ENCODE measurements around the gene PLCB4.
"Not testable (repeated sequence)": the region's sequence is repeated elsewhere in the genome, so short reads cannot be mapped to it uniquely, and the experiment has no call there.

The PLCB4 gene

GRCh38 chr20:9145142-9145541 lies 76.3 kb downstream of the PLCB4 start:
- no peak for DNase-seq

GRCh38 chr20:9146649-9147048 lies 77.8 kb downstream of the PLCB4 start:
- DNase-seq: no peak

GRCh38 chr20:9147547-9148024 lies 78.7 kb downstream of the PLCB4 start:
- DNase-seq: no peak

GRCh38 chr20:9148291-9148690 lies 79.4 kb downstream of the PLCB4 start:
- DNase-seq: no peak

GRCh38 chr20:9149087-9149486 lies 80.2 kb downstream of the PLCB4 start:
- DNase-seq: no peak

GRCh38 chr20:9149796-9150195 lies 80.9 kb downstream of the PLCB4 start:
- no peak for DNase-seq

- no peak for DNase-seq
These were observed 81.8 kb downstream of the PLCB4 start for GRCh38 chr20:9150679-9151078.

- DNase-seq: not testable (repeated sequence)
These were observed 83.3 kb downstream of the PLCB4 start for GRCh38 chr20:9152139-9152538.

- DNase-seq: no peak
These were observed 85.7 kb downstream of the PLCB4 start for GRCh38 chr20:9154464-9155024.

GRCh38 chr20:9156529-9157280 lies 87.8 kb downstream of the PLCB4 start:
- DNase-seq: no peak

GRCh38 chr20:9160331-9160730 lies 91.4 kb downstream of the PLCB4 start:
- DNase-seq: no peak

- no peak for DNase-seq
These were observed 91.9 kb downstream of the PLCB4 start for GRCh38 chr20:9160757-9161156.

GRCh38 chr20:9161311-9161710 lies 92.4 kb downstream of the PLCB4 start:
- DNase-seq: no peak

- DNase-seq: no peak
These were observed 94.4 kb downstream of the PLCB4 start for GRCh38 chr20:9163251-9163650.

- DNase-seq: no peak
These were observed 95.1 kb downstream of the PLCB4 start for GRCh38 chr20:9163995-9164394.

- no peak for DNase-seq
These were observed 96.4 kb downstream of the PLCB4 start for GRCh38 chr20:9165261-9165660.

- DNase-seq: no peak
These were observed 97.4 kb downstream of the PLCB4 start for GRCh38 chr20:9166153-9166780.

GRCh38 chr20:9169409-9169808 lies 100.5 kb downstream of the PLCB4 start:
- no peak for DNase-seq

- no peak for DNase-seq
These were observed 104.0 kb downstream of the PLCB4 start for GRCh38 chr20:9172851-9173250.

GRCh38 chr20:9177278-9177677 lies 108.4 kb downstream of the PLCB4 start:
- no peak for DNase-seq

- DNase-seq: no peak
These were observed 110.4 kb downstream of the PLCB4 start for GRCh38 chr20:9179193-9179802.

GRCh38 chr20:9179867-9180266 lies 111.0 kb downstream of the PLCB4 start:
- no peak for DNase-seq

- DNase-seq: no peak
These were observed 111.8 kb downstream of the PLCB4 start for GRCh38 chr20:9180481-9181257.

All from T-helper 9 cell (primary cell).